NB4 (cell line): ENCODE measurements around the gene CHRDL1.

Source experiments
- CTCF ChIP-seq: IDR thresholded peaks from one replicate; pipeline ENCODE4 v1.5.1; 2012; ENCODE audit warnings: low read depth, low read length
- MAX ChIP-seq: IDR thresholded peaks from 2 replicates; pipeline ENCODE4 v1.6.1; 2011; ENCODE audit warnings: low read depth, low read length
- POLR2A ChIP-seq: IDR thresholded peaks from 2 replicates; pipeline ENCODE4 v1.6.1; 2011; ENCODE audit warnings: mild to moderate bottlenecking; ENCODE audit not compliant: insufficient read length; ENCODE audit errors: extremely low read depth

- TF ChIP-seq POLR2A: no peak
- no peak for TF ChIP-seq CTCF
- no peak for TF ChIP-seq MAX
Measured at GRCh38 chrX:110806145-110806544, 10.5 kb upstream of the CHRDL1 start.
